Ishikawa (cell line): ENCODE measurements around the gene DRC7.

ENCODE experiments used
- CEBPB ChIP-seq: IDR thresholded peaks from 2 replicates; pipeline ENCODE4 v1.6.1; 2012
- CREB1 ChIP-seq: IDR thresholded peaks from 2 replicates; pipeline ENCODE4 v1.6.1; 2012; ENCODE audit warnings: low read depth
- EGR1 ChIP-seq: IDR thresholded peaks from 2 replicates; pipeline ENCODE4 v1.6.1; 2012
- EP300 ChIP-seq: IDR thresholded peaks from 2 replicates; pipeline ENCODE4 v1.6.1; 2012; ENCODE audit warnings: borderline replicate concordance
- FOXM1 ChIP-seq: IDR thresholded peaks from 2 replicates; pipeline ENCODE4 v1.6.1; 2012; ENCODE audit warnings: low read depth, borderline replicate concordance
- NFIC ChIP-seq: IDR thresholded peaks from 2 replicates; pipeline ENCODE4 v1.6.1; 2012
- RAD21 ChIP-seq: IDR thresholded peaks from 2 replicates; pipeline ENCODE4 v1.6.1; 2012; ENCODE audit warnings: low read depth
- TAF1 ChIP-seq: IDR thresholded peaks from 2 replicates; pipeline ENCODE4 v1.6.1; 2012; ENCODE audit warnings: low read depth, mild to moderate bottlenecking
- TCF12 ChIP-seq: IDR thresholded peaks from 2 replicates; pipeline ENCODE4 v1.6.1; 2012; ENCODE audit warnings: low read depth
- TEAD4 ChIP-seq: IDR thresholded peaks from 2 replicates; pipeline ENCODE4 v1.6.1; 2012
- YY1 ChIP-seq: IDR thresholded peaks from 2 replicates; pipeline ENCODE4 v1.6.1; 2012; ENCODE audit warnings: low read depth
- ZBTB7A ChIP-seq: IDR thresholded peaks from 2 replicates; pipeline ENCODE4 v1.6.1; 2012; ENCODE audit warnings: low read depth
- TF ChIP-seq, protein P1 (sequence below): IDR thresholded peaks from 2 replicates; pipeline ENCODE4 v1.6.1; 2012
- TF ChIP-seq, protein P2 (sequence below): IDR thresholded peaks from 2 replicates; pipeline ENCODE4 v1.6.1; 2012; ENCODE audit warnings: low read depth, mild to moderate bottlenecking
- TF ChIP-seq, protein P3 (sequence below): IDR thresholded peaks from 2 replicates; pipeline ENCODE4 v1.6.1; 2012

The DRC7 gene

DNA sequence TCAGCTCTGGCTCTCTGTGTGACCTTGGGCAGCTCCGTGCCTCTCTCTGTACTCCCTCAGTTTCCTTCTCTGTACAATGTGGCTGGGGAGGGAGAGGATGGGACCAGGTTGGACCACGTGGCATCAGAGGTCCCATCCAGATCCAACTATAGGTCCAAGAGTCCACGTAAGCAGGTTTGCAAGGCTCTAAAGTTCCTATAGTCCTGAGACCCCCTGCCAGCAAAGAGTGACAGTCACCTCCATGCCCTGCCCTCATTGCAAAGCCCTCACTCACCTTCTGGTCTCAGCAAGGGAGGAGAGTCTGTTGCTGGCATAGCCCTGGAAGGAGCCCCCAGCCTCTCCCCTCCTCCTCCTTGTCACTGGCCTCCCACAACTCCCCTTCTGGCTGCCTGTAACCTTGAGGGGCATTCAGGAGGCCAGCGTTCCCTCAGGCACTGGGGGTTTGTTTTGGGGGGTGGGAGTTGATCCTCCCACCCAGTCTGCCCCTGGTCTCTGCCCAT lies 6.1 kb upstream of the DRC7 start:
- no peak for TF ChIP-seq TAF1
- no peak for TF ChIP-seq RAD21
- no peak for TF ChIP-seq TEAD4
- TF ChIP-seq TCF12: no peak
- TF ChIP-seq CREB1: no peak
- TF ChIP-seq, protein P1, sequence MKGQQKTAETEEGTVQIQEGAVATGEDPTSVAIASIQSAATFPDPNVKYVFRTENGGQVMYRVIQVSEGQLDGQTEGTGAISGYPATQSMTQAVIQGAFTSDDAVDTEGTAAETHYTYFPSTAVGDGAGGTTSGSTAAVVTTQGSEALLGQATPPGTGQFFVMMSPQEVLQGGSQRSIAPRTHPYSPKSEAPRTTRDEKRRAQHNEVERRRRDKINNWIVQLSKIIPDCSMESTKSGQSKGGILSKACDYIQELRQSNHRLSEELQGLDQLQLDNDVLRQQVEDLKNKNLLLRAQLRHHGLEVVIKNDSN: no peak
- TF ChIP-seq FOXM1: no peak

DNA sequence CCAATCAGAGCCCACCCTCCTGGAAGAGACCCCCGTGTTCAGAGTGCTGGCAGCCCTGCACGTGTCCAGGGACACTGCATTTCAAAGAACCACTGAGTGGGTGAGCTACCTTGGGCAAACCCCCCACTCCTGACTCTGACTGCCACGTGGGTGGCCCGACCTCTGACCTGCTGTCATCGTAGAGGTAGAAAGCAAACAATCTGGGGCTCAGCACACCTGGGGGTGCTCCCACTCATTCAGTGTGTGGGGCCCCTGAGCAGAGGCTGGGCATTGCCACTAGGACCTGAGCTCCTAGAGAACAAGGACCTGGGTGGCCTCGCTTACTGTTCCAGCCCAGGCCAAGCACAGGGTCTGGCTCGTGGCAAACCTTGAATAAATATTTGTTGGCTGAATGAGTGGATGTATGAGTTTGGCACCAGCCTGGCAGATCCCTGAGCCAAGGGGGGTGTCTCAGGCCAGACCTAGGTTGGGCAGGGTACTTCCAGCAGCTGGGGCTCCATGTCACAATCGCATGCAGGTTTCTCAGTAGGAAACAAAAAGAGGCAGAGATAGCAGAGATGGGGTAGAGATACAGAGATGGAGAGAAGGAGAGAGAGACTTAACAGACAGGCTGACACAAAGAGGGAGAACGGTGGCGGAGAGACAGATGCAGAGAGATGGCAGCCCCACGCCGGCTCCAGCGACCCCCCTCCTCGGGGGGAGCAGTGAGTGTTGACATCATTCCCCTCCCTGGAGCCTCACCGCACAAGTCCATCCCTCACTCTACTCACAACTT lies 5.4 kb upstream of the DRC7 start:
- TF ChIP-seq CEBPB (no peak), NFIC (no peak), ZBTB7A (no peak), EGR1 (no peak), TAF1 (no peak), FOXM1 (no peak)
- TF ChIP-seq, protein P1: no peak
- TF ChIP-seq, protein P2, sequence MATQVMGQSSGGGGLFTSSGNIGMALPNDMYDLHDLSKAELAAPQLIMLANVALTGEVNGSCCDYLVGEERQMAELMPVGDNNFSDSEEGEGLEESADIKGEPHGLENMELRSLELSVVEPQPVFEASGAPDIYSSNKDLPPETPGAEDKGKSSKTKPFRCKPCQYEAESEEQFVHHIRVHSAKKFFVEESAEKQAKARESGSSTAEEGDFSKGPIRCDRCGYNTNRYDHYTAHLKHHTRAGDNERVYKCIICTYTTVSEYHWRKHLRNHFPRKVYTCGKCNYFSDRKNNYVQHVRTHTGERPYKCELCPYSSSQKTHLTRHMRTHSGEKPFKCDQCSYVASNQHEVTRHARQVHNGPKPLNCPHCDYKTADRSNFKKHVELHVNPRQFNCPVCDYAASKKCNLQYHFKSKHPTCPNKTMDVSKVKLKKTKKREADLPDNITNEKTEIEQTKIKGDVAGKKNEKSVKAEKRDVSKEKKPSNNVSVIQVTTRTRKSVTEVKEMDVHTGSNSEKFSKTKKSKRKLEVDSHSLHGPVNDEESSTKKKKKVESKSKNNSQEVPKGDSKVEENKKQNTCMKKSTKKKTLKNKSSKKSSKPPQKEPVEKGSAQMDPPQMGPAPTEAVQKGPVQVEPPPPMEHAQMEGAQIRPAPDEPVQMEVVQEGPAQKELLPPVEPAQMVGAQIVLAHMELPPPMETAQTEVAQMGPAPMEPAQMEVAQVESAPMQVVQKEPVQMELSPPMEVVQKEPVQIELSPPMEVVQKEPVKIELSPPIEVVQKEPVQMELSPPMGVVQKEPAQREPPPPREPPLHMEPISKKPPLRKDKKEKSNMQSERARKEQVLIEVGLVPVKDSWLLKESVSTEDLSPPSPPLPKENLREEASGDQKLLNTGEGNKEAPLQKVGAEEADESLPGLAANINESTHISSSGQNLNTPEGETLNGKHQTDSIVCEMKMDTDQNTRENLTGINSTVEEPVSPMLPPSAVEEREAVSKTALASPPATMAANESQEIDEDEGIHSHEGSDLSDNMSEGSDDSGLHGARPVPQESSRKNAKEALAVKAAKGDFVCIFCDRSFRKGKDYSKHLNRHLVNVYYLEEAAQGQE: no peak

DNA sequence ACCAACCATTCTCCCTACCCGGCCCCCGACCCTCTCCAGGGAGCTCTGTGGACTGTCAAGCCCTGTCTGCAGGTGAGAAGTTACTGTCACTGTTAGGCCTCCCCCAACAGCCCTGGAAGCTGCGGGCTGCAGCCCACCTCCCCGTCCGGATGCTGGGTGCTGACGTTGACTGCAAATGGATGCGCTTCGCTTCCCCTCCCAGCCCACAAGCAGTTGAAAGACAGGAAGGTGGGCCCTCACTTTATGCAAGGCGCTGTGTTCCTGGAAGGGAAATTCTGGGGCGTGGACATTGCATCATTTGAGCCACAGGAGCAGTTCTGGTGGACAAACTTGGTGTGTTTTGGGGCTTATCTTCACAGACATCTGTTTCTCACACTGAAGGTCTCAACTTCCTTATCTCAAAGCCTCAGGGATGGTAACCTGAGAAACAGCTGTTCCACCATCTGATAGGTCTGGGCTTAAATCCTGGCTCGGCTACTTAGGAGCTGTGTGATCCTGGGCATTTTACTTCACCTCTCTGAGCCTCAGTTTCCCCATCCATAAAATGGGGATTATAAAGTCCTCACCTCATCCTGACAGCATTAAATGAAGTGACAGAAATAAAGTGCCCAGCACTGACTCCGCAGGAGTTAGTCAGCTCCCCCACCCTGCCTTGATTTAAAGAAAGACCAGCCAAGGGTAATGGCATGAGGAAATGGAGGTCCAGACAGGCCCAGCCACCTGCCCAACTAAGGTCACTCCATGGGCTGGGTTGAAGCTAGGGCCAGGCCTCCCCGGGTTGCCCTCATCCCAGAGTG lies 4.6 kb upstream of the DRC7 start:
- TF ChIP-seq FOXM1 (no peak), CEBPB (no peak), ZBTB7A (no peak), RAD21 (no peak), EP300 (no peak), CREB1 (no peak)
- TF ChIP-seq, protein P3, sequence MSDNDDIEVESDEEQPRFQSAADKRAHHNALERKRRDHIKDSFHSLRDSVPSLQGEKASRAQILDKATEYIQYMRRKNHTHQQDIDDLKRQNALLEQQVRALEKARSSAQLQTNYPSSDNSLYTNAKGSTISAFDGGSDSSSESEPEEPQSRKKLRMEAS: no peak

DNA sequence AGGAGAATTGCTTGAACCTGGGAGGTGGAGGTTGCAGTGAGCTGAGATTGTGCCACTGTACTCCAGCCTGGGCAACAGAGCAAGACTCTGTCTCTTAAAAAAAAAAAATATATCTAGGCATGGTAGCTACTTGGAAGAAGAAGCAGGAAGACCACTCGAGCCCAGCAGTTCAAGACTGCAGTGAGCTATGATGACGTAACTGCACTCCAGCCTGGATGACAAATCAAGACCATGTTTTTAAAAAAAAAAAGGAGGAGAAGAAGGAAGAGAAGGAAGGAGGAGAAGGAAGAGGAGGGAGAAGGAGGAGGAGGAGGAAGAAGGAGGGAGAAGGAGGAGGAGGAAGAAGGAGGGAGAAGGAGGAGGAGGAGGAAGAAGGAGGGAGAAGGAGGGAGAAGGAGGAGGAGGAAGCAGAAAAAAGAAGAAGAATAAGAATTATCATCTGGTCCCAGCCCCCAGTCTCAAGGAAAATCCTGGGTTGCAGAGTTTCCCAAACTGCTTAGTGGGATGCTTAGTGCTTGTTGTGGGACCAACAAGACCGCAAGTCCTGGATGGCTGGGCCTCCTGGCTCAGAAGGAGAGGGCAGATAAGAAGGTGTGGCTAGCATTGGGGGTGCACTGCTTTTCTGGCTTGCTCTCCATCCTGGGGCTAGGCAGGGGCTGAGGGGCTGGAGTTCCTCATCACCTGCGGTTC lies 3.7 kb upstream of the DRC7 start:
- no peak for TF ChIP-seq CREB1
- no peak for TF ChIP-seq RAD21
- TF ChIP-seq, protein P1: no peak
- TF ChIP-seq, protein P3: no peak
- no peak for TF ChIP-seq TAF1
- no peak for TF ChIP-seq ZBTB7A
- no peak for TF ChIP-seq NFIC
- no peak for TF ChIP-seq EGR1

DNA sequence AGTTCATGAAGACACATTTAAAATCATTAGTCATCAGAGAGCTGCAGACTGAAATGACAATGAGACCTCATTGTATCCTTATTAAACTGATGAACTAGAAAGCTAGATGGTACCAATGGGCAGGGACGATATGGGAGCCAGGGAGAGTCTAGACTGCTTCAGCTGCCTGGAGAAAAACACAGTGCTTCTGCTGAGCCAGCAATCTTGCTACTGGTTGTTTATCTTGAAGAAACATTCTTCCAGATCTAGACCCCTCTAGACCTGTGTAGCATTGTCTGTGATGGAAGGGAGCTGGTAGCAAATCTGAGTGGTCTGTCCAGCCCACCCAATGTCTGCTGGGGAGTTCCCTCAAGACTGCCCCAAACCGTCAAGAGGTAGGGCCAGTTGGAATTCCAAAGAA lies 2.0 kb upstream of the DRC7 start:
- TF ChIP-seq TCF12 (no peak), FOXM1 (no peak), CEBPB (no peak), YY1 (no peak), EP300 (no peak), TEAD4 (no peak), CREB1 (no peak), NFIC (no peak)
- TF ChIP-seq, protein P3: no peak
- TF ChIP-seq, protein P1: no peak
- TF ChIP-seq, protein P2: no peak
